H1 (cell line): ENCODE measurements around the gene CPED1. TPM values are rescaled to one million over a fixed set of nuclear protein-coding genes. Genes with fewer than 3 reads are reported as not detected.

Experiments used
- BCL11A ChIP-seq, 2 experiments: IDR thresholded peaks; one replicate each; pipeline ENCODE4 v1.6.1; 2011; ENCODE audit warnings: low read depth in 2 of 2, low read length in 2 of 2, mild to moderate bottlenecking in 2 of 2
- CTBP2 ChIP-seq: IDR thresholded peaks from 2 replicates; pipeline ENCODE4 v1.7.0; 2011; ENCODE audit warnings: borderline replicate concordance, mild to moderate bottlenecking, moderate library complexity, mixed read lengths, low read length; ENCODE audit not compliant: insufficient read depth, insufficient read length
- GTF2F1 ChIP-seq: IDR thresholded peaks from 2 replicates; pipeline ENCODE4 v1.6.1; 2012; ENCODE audit warnings: low read depth, low read length, improper control_type of control experiment, borderline replicate concordance
- RNF2 ChIP-seq: fragments of 200-900, 300-1000 bp; sonication (generic); IDR thresholded peaks from 2 replicates; pipeline ENCODE4 v1.7.1; 2016; ENCODE audit warnings: borderline replicate concordance, low read depth, mild to moderate bottlenecking, antibody characterized with exemption, low read length; ENCODE audit not compliant: poor library complexity, severe bottlenecking; ENCODE audit errors: missing control alignments
- TCF12 ChIP-seq: IDR thresholded peaks from 2 replicates; pipeline ENCODE4 v1.6.1; 2011; ENCODE audit warnings: low read depth, mild to moderate bottlenecking, low read length
- polyA plus RNA-seq, 7 experiments: library from polyadenylated mRNA; depleted of rRNA in 3 of 7; stranded (reverse) in 5 of 7; unstranded in 2 of 7; fragments of >200 nt in 5 of 7; fragments of 200-250 nt in 2 of 7; gene quantifications; 1 replicate in 5 of 7; 2 replicates in 1 of 7; 4 replicates in 1 of 7; pipeline versions ENCODE4 v1.2.1 to v1.2.3, GENCODE V29; 2011 to 2013; ENCODE audit warnings: missing spikeins in 2 of 7, mixed read lengths in 2 of 7
- total RNA-seq: library from RNA; stranded (reverse); fragmentation: NEBNext Ultra II Directional; extraction: Animal tissue kit (Norgen Biotek cat#: 25700); gene quantifications from 2 replicates; pipeline ENCODE4 v1.2.1, GENCODE V29; 2021
- TF ChIP-seq, protein P1 (sequence below): fragments of 300-600 bp; sonication (generic); IDR thresholded peaks from 2 replicates; pipeline ENCODE4 v1.7.1; 2012; ENCODE audit warnings: low read length, moderate library complexity, mild to moderate bottlenecking, inconsistent platforms; ENCODE audit not compliant: insufficient replicate concordance

The CPED1 gene
- total and polyA plus RNA-seq, 2 of the 8 experiments (the other 6 are each of a cell fraction or from before 2014, with no cell fraction given): 0.08 to 0.39 TPM

- TF ChIP-seq, protein P1, sequence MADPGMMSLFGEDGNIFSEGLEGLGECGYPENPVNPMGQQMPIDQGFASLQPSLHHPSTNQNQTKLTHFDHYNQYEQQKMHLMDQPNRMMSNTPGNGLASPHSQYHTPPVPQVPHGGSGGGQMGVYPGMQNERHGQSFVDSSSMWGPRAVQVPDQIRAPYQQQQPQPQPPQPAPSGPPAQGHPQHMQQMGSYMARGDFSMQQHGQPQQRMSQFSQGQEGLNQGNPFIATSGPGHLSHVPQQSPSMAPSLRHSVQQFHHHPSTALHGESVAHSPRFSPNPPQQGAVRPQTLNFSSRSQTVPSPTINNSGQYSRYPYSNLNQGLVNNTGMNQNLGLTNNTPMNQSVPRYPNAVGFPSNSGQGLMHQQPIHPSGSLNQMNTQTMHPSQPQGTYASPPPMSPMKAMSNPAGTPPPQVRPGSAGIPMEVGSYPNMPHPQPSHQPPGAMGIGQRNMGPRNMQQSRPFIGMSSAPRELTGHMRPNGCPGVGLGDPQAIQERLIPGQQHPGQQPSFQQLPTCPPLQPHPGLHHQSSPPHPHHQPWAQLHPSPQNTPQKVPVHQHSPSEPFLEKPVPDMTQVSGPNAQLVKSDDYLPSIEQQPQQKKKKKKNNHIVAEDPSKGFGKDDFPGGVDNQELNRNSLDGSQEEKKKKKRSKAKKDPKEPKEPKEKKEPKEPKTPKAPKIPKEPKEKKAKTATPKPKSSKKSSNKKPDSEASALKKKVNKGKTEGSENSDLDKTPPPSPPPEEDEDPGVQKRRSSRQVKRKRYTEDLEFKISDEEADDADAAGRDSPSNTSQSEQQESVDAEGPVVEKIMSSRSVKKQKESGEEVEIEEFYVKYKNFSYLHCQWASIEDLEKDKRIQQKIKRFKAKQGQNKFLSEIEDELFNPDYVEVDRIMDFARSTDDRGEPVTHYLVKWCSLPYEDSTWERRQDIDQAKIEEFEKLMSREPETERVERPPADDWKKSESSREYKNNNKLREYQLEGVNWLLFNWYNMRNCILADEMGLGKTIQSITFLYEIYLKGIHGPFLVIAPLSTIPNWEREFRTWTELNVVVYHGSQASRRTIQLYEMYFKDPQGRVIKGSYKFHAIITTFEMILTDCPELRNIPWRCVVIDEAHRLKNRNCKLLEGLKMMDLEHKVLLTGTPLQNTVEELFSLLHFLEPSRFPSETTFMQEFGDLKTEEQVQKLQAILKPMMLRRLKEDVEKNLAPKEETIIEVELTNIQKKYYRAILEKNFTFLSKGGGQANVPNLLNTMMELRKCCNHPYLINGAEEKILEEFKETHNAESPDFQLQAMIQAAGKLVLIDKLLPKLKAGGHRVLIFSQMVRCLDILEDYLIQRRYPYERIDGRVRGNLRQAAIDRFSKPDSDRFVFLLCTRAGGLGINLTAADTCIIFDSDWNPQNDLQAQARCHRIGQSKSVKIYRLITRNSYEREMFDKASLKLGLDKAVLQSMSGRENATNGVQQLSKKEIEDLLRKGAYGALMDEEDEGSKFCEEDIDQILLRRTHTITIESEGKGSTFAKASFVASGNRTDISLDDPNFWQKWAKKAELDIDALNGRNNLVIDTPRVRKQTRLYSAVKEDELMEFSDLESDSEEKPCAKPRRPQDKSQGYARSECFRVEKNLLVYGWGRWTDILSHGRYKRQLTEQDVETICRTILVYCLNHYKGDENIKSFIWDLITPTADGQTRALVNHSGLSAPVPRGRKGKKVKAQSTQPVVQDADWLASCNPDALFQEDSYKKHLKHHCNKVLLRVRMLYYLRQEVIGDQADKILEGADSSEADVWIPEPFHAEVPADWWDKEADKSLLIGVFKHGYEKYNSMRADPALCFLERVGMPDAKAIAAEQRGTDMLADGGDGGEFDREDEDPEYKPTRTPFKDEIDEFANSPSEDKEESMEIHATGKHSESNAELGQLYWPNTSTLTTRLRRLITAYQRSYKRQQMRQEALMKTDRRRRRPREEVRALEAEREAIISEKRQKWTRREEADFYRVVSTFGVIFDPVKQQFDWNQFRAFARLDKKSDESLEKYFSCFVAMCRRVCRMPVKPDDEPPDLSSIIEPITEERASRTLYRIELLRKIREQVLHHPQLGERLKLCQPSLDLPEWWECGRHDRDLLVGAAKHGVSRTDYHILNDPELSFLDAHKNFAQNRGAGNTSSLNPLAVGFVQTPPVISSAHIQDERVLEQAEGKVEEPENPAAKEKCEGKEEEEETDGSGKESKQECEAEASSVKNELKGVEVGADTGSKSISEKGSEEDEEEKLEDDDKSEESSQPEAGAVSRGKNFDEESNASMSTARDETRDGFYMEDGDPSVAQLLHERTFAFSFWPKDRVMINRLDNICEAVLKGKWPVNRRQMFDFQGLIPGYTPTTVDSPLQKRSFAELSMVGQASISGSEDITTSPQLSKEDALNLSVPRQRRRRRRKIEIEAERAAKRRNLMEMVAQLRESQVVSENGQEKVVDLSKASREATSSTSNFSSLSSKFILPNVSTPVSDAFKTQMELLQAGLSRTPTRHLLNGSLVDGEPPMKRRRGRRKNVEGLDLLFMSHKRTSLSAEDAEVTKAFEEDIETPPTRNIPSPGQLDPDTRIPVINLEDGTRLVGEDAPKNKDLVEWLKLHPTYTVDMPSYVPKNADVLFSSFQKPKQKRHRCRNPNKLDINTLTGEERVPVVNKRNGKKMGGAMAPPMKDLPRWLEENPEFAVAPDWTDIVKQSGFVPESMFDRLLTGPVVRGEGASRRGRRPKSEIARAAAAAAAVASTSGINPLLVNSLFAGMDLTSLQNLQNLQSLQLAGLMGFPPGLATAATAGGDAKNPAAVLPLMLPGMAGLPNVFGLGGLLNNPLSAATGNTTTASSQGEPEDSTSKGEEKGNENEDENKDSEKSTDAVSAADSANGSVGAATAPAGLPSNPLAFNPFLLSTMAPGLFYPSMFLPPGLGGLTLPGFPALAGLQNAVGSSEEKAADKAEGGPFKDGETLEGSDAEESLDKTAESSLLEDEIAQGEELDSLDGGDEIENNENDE: no peak
- TF ChIP-seq CTBP2 (no peak), BCL11A (IDR thresholded peaks at IDR 0.05; ENCODE audit: low read depth in 2 of 2, low read length in 2 of 2) (no peak), GTF2F1 (no peak), TCF12 (no peak), RNF2 (no peak)
Measured at GRCh38 chr7:121081327-121081936, 92.9 kb downstream of the CPED1 start (continued).
